GM12875 (cell line): Measurements from ENCODE around the gene CYLC1.

Source experiments
- H3K4me3 ChIP-seq: one replicate; pipeline ENCODE4 v1.5.1; 2011; ENCODE audit warnings: low read depth, low read length, control low read depth
- CTCF ChIP-seq: IDR thresholded peaks from 2 replicates; pipeline ENCODE4 v1.5.1; 2011; ENCODE audit warnings: low read depth, mild to moderate bottlenecking, control low read depth, inconsistent platforms, low read length, moderate library complexity, borderline replicate concordance; ENCODE audit not compliant: insufficient read depth

The CYLC1 gene, protein sequence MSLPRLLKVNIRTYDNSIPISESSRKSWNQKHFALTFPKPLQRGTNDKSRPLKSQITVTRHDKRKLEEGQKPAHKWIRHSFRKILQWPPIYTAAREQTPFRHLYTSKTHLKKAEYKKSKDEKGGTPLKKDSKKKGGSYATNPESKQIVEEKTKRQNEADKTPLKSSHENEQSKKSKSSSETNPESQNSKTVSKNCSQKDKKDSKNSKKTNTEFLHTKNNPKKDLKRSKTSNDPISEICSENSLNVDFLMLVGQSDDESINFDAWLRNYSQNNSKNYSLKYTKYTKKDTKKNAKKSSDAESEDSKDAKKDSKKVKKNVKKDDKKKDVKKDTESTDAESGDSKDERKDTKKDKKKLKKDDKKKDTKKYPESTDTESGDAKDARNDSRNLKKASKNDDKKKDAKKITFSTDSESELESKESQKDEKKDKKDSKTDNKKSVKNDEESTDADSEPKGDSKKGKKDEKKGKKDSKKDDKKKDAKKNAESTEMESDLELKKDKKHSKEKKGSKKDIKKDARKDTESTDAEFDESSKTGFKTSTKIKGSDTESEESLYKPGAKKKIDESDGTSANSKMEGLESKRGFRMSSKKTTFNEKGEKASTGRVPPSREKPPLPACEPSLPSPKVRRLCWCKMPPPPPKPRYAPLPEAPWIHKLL

GRCh38 chrX:83860846-83861245 lies at the start of gene CYLC1:
Gene CYLC1, plus strand, starts transcription at chrX:83861146. Its CDS starts 37 bp downstream, at chrX:83861183.
- H3K4me3 ChIP-seq = no peak within 1 kb of the TSS
- TF ChIP-seq CTCF = no peak

- no peak overlapping the region for H3K4me3 ChIP-seq
- TF ChIP-seq CTCF = no peak
Observed at GRCh38 chrX:83819304-83819703, 41.6 kb upstream of the CYLC1 start.

DNA sequence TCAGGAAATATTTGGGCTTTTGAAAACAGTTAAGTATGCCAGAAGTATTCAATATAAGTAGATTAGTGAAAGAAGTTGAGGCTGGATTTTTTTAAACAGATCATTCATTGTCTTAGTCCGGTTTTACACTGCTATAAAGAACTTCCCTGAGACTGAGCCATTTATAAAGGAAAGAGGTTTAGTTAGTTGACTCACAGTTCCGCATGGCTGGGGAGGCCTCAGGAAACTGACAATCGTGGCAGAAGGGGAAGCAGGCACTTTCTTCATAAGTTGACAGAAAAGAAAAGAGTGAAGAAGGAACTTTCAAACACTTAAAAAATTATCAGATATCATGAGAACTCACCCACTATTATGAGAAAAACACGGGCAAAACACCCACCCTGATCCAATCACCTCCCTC lies 31.1 kb upstream of the CYLC1 start:
- H3K4me3 ChIP-seq = no peak overlapping the region
- TF ChIP-seq CTCF = no peak

DNA sequence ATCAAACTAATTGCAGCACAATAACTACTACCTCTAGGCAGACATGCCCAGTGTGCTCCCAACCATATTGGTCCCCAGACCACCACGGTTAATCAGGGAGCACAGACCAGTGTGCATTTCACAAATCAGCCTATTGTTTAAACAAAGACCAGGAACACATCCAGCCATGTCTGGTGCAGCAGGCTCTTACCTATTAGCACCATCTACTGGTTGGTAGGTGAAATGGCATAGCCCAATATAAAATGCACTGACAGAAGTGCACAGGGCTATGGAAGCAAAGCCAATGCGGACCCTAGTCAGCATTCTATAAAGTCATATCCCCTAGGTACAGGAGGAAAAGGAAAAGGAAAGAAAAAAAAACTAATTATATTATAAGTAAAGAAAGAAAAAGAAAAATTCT lies 15.5 kb upstream of the CYLC1 start:
- no peak overlapping the region for H3K4me3 ChIP-seq
- TF ChIP-seq CTCF = peak; percentile 75

DNA sequence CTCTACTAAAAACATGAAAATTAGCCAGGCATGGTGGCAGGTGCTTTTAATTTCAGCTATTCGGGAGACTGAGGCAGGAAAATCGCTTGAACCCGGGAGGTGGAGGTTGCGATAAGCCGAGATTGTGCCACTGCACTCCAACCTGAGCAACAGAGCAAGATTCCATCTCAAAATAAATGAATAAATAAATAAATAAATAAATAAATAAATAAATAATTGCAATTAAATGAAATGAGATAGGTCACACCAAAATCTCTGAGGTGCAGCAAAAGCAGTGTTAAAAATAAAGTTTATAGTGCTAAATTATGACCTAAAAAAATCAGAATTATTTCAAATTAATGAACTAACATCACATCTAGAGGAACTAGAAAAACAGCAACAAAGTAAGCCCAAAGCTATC lies 13.6 kb upstream of the CYLC1 start:
- H3K4me3 ChIP-seq = no peak overlapping the region
- TF ChIP-seq CTCF = no peak

GRCh38 chrX:83888585-83888984 lies 27.6 kb downstream of the CYLC1 start:
- no peak overlapping the region for H3K4me3 ChIP-seq
- TF ChIP-seq CTCF = no peak

DNA sequence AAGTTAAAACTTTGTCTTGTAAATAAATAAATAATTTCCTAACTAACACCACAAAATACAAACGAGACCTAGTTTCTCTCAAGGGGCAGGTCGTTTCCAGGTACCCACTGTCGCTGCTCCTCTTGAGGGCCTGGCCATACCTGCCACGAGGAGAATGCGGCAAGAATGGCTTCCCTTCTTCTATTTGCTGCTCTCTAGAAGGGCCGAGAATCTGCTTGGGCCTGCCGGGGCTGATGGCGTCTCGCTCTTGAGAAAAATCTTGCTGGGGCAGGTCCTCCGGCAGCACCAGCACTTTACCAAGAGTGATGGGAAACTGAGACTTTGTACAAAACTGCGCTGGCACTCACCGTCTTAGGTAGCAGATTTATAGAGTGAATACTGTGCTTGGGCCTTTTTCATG lies 31.5 kb downstream of the CYLC1 start:
- TF ChIP-seq CTCF = no peak
- no peak overlapping the region for H3K4me3 ChIP-seq
